H9 (cell line): Measurements from ENCODE around the gene MAP7D3. TPM values are rescaled to one million over a fixed set of nuclear protein-coding genes. Genes with fewer than 3 reads are reported as not detected.

Experiments
- DNase-seq: peaks from one replicate; pipeline ENCODE4 v3.0.0-alpha.2; 2017
- H2AFZ ChIP-seq: one replicate; pipeline ENCODE4 v1.6.1; 2013; ENCODE audit warnings: mild to moderate bottlenecking, low read length, control low read depth, moderate library complexity
- H2AK5ac ChIP-seq: 2 replicates; pipeline ENCODE4 v1.6.1; 2013; ENCODE audit warnings: low read length, control low read depth, mixed read lengths; ENCODE audit not compliant: insufficient read length
- H2BK120ac ChIP-seq: one replicate; pipeline ENCODE4 v1.6.1; 2013; ENCODE audit warnings: low read depth, mild to moderate bottlenecking, low read length, control low read depth, inconsistent platforms; ENCODE audit not compliant: poor library complexity, severe bottlenecking
- H2BK12ac ChIP-seq: 2 replicates; pipeline ENCODE4 v1.6.1; 2013; ENCODE audit warnings: low read length, control low read depth, mixed read lengths, low read depth; ENCODE audit not compliant: insufficient read length
- H2BK15ac ChIP-seq: 2 replicates; pipeline ENCODE4 v1.6.1; 2013; ENCODE audit warnings: low read depth, low read length, control low read depth
- H2BK20ac ChIP-seq: one replicate; pipeline ENCODE4 v1.6.1; 2013; ENCODE audit warnings: low read depth, mild to moderate bottlenecking, low read length, control low read depth, inconsistent platforms; ENCODE audit not compliant: poor library complexity, severe bottlenecking
- H2BK5ac ChIP-seq: 2 replicates; pipeline ENCODE4 v1.6.1; 2013; ENCODE audit warnings: low read length, control low read depth, mixed read lengths; ENCODE audit not compliant: insufficient read length
- H3K14ac ChIP-seq: 2 replicates; pipeline ENCODE4 v1.6.1; 2013; ENCODE audit warnings: low read length, control low read depth; ENCODE audit not compliant: insufficient read depth
- H3K18ac ChIP-seq: 2 replicates; pipeline ENCODE4 v1.6.1; 2013; ENCODE audit warnings: low read depth, mild to moderate bottlenecking, mixed read lengths, low read length, control low read depth; ENCODE audit not compliant: insufficient read length
- H3K23ac ChIP-seq: 2 replicates; pipeline ENCODE4 v1.6.1; 2013; ENCODE audit warnings: low read length, control low read depth, mixed read lengths, low read depth; ENCODE audit not compliant: insufficient read length
- H3K23me2 ChIP-seq: 2 replicates; pipeline ENCODE4 v1.6.1; 2013; ENCODE audit warnings: low read depth, mild to moderate bottlenecking, mixed read lengths, low read length, control low read depth; ENCODE audit not compliant: insufficient read length, poor library complexity, severe bottlenecking
- H3K27ac ChIP-seq: 2 replicates; pipeline ENCODE4 v1.5.1; 2013; ENCODE audit warnings: low read length, control low read depth, mixed read lengths, low read depth; ENCODE audit not compliant: insufficient read length
- H3K27me3 ChIP-seq: 2 replicates; pipeline ENCODE4 v1.6.1; 2013; ENCODE audit warnings: low read length, control low read depth, inconsistent platforms; ENCODE audit not compliant: insufficient read depth
- H3K4ac ChIP-seq: 2 replicates; pipeline ENCODE4 v1.6.1; 2013; ENCODE audit warnings: low read depth, mild to moderate bottlenecking, control low read depth, inconsistent platforms, low read length, moderate library complexity
- H3K4me1 ChIP-seq: 2 replicates; pipeline ENCODE4 v1.6.1; 2013; ENCODE audit warnings: low read length, control low read depth, inconsistent platforms; ENCODE audit not compliant: insufficient read depth
- H3K4me2 ChIP-seq: 2 replicates; pipeline ENCODE4 v1.6.1; 2013; ENCODE audit warnings: low read length, control low read depth, mixed read lengths; ENCODE audit not compliant: insufficient read length, insufficient read depth
- H3K56ac ChIP-seq: 2 replicates; pipeline ENCODE4 v1.6.1; 2013; ENCODE audit warnings: low read depth, mild to moderate bottlenecking, mixed read lengths, low read length, control low read depth; ENCODE audit not compliant: insufficient read length
- H3K79me1 ChIP-seq: 2 replicates; pipeline ENCODE4 v1.6.1; 2013; ENCODE audit warnings: low read depth, mild to moderate bottlenecking, moderate library complexity, low read length, control low read depth, inconsistent platforms; ENCODE audit not compliant: insufficient read depth, poor library complexity, severe bottlenecking
- H3K79me2 ChIP-seq: 2 replicates; pipeline ENCODE4 v1.6.1; 2013; ENCODE audit warnings: low read length, control low read depth, inconsistent platforms; ENCODE audit not compliant: insufficient read depth
- H3K9ac ChIP-seq: 2 replicates; pipeline ENCODE4 v1.6.1; 2013; ENCODE audit warnings: low read length, control low read depth, mixed read lengths; ENCODE audit not compliant: insufficient read length; ENCODE audit errors: extremely low read depth
- H3K9me3 ChIP-seq: one replicate; pipeline ENCODE4 v1.6.1; 2013; ENCODE audit warnings: low read depth, low read length, inconsistent platforms; ENCODE audit not compliant: control insufficient read depth
- H3T11ph ChIP-seq: one replicate; pipeline ENCODE4 v1.6.1; 2013; ENCODE audit warnings: mild to moderate bottlenecking, low read length, control low read depth, inconsistent platforms
- H4K20me1 ChIP-seq: one replicate; pipeline ENCODE4 v1.6.1; 2013; ENCODE audit not compliant: control insufficient read depth, insufficient read length, insufficient read depth
- H4K5ac ChIP-seq: 2 replicates; pipeline ENCODE4 v1.6.1; 2013; ENCODE audit warnings: low read depth, mild to moderate bottlenecking, mixed read lengths, low read length, control low read depth; ENCODE audit not compliant: insufficient read length
- H4K8ac ChIP-seq: replicated peaks from 2 replicates; pipeline ENCODE4 v1.6.1; 2013; ENCODE audit warnings: low read length, control low read depth, mixed read lengths, low read depth; ENCODE audit not compliant: insufficient read length
- H4K91ac ChIP-seq: 2 replicates; pipeline ENCODE4 v1.6.1; 2013; ENCODE audit warnings: low read depth, mild to moderate bottlenecking, moderate library complexity, mixed read lengths, low read length, control low read depth; ENCODE audit not compliant: insufficient read length
- H3K27ac Mint-ChIP-seq, 3 experiments: 2 replicates in 2 of 3; 3 replicates in 1 of 3; pipeline ENCODE4 v1.8.0; 2020 to 2021; ENCODE audit warnings: mixed read lengths in 3 of 3, mild to moderate bottlenecking in 1 of 3, moderate library complexity in 1 of 3
- H3K27me3 Mint-ChIP-seq: 2 replicates; pipeline ENCODE4 v1.8.0; 2021; ENCODE audit warnings: low read depth, mild to moderate bottlenecking, moderate library complexity, mixed read lengths
- H3K36me3 Mint-ChIP-seq, 3 experiments: 2 replicates in 2 of 3; 3 replicates in 1 of 3; pipeline ENCODE4 v1.8.0; 2020 to 2021; ENCODE audit warnings: low read depth in 3 of 3, mixed read lengths in 3 of 3; ENCODE audit not compliant: insufficient read depth in 1 of 3
- H3K4me1 Mint-ChIP-seq, 2 experiments: 2 replicates each; pipeline ENCODE4 v1.8.0; 2020; ENCODE audit warnings: mixed read lengths in 2 of 2
- H3K4me3 Mint-ChIP-seq, 2 experiments: 2 replicates in 1 of 2; 3 replicates in 1 of 2; pipeline ENCODE4 v1.8.0; 2020 to 2021; ENCODE audit warnings: mild to moderate bottlenecking in 2 of 2, mixed read lengths in 2 of 2, moderate library complexity in 1 of 2
- H3K9me3 Mint-ChIP-seq, 2 experiments: 2 replicates in 1 of 2; 3 replicates in 1 of 2; pipeline ENCODE4 v1.8.0; 2020; ENCODE audit warnings: mild to moderate bottlenecking in 2 of 2, mixed read lengths in 2 of 2, moderate library complexity in 1 of 2
- WGBS: extraction: QIAGEN DNeasy Blood & Tissue Kit; methylation state at CpG from one replicate; pipeline ENCODE4 v1.1.7; 2013; ENCODE audit warnings: missing lambda C conversion rate, low lambda C conversion rate, mixed read lengths; ENCODE audit not compliant: insufficient read length; ENCODE audit errors: extremely low coverage; 5-methylcytosine and 5-hydroxymethylcytosine counted together
- total RNA-seq: library from RNA; stranded (reverse); gene quantifications from 2 replicates; pipeline ENCODE4 v1.2.1, GENCODE V29; 2021
- TF ChIP-seq, protein P1 (sequence below): fragments of 200-600 bp; sonication (generic); conservative IDR thresholded peaks from 3 replicates; pipeline ENCODE4 v1.8.0; 2021; ENCODE audit warnings: antibody characterized with exemption, mild to moderate bottlenecking

Gene MAP7D3
- total RNA-seq, 1 experiment from 2014 or later, result 15.2 TPM

DNA sequence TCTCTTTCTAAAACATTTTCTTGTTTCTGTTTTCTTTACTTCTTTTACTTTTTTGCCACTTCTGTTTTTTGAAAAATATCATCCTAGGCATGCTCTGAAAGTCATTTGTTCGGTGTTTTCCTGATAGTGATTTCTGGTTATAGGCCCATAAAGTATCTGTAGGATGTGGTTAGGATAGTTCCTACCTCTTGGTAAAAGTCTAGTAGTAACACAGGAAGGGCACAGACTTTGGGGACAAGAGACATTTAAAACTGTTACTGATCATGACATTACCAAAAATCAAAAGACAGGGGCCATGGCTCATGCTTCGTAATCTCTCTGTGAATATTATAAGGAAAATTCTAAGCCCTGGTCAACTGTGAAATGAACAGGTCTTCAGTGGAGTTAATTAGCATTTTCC is 59.1 kb downstream of the MAP7D3 start:
- no peak overlapping the region for H3K4me2 ChIP-seq
- H3T11ph ChIP-seq, result no peak overlapping the region
- TF ChIP-seq, protein P1, sequence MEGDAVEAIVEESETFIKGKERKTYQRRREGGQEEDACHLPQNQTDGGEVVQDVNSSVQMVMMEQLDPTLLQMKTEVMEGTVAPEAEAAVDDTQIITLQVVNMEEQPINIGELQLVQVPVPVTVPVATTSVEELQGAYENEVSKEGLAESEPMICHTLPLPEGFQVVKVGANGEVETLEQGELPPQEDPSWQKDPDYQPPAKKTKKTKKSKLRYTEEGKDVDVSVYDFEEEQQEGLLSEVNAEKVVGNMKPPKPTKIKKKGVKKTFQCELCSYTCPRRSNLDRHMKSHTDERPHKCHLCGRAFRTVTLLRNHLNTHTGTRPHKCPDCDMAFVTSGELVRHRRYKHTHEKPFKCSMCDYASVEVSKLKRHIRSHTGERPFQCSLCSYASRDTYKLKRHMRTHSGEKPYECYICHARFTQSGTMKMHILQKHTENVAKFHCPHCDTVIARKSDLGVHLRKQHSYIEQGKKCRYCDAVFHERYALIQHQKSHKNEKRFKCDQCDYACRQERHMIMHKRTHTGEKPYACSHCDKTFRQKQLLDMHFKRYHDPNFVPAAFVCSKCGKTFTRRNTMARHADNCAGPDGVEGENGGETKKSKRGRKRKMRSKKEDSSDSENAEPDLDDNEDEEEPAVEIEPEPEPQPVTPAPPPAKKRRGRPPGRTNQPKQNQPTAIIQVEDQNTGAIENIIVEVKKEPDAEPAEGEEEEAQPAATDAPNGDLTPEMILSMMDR, result no peak
- H2AK5ac ChIP-seq, result no peak overlapping the region
- H3K27me3 ChIP-seq, result no peaks in the 10 kb centered on the region
- no peak overlapping the region for H4K91ac ChIP-seq
- H3K4ac ChIP-seq, result no peak overlapping the region
- no peak overlapping the region for H2BK12ac ChIP-seq
- no peak overlapping the region for H4K5ac ChIP-seq
- H3K18ac ChIP-seq, result no peak overlapping the region
- no peak overlapping the region for H3K27ac Mint-ChIP-seq
- no peak for DNase-seq
- no peak overlapping the region for H2BK120ac ChIP-seq
- no peak overlapping the region for H2BK15ac ChIP-seq
- no peak overlapping the region for H3K56ac ChIP-seq
- H3K4me1 ChIP-seq, result no peaks in the 10 kb centered on the region
- no peaks in the 10 kb centered on the region for H3K79me1 ChIP-seq
- H2BK20ac ChIP-seq, result no peak overlapping the region
- no peak overlapping the region for H3K14ac ChIP-seq
- no peak overlapping the region for H2AFZ ChIP-seq
- H3K4me1 Mint-ChIP-seq, result no peaks in the 10 kb centered on the region
- no peak overlapping the region for H3K9ac ChIP-seq
- H3K4me3 Mint-ChIP-seq, result no peak overlapping the region
- H3K23ac ChIP-seq, result no peak overlapping the region
- WGBS, result no CpG with 5 or more reads among the region's 2 CpGs
- peaks cover 71 to 72% of the 10 kb centered on the region in 2 experiments for H3K9me3 Mint-ChIP-seq
- no peak overlapping the region for H2BK5ac ChIP-seq
- no peaks in the 10 kb centered on the region for H3K23me2 ChIP-seq
- H3K9me3 ChIP-seq, result peaks cover 49% of the 10 kb centered on the region
- H4K20me1 ChIP-seq, result no peaks in the 10 kb centered on the region
- H3K36me3 Mint-ChIP-seq, result peaks cover 0 to 9% (median 4%) of the 10 kb centered on the region in 3 experiments; a peak in 4 of 7 replicates
- H3K27me3 Mint-ChIP-seq, result no peaks in the 10 kb centered on the region; the same call in 1 of the 2 replicates
- H3K27ac ChIP-seq, result no peak overlapping the region
- H4K8ac ChIP-seq, result no peak overlapping the region
- no peaks in the 10 kb centered on the region for H3K79me2 ChIP-seq
